Measurements from ENCODE around the gene UBAC1. TPM values are rescaled to one million over a fixed set of nuclear protein-coding genes. Genes with fewer than 3 reads are reported as not detected.

The UBAC1 gene
- total RNA-seq, 2 donors from 2014 or later = 47.9 to 48.4 TPM

- Histone ChIP-seq H3K36me3 (ENCODE audit: control insufficient read depth, insufficient read depth, low read length) (peaks cover 53% of the 10 kb centered on the region), H3K9ac (ENCODE audit: extremely low read depth, low read length, poor library complexity, severe bottlenecking) (no peak overlapping the region), H3K9me3 (ENCODE audit: control insufficient read depth, low read length) (peaks cover 12% of the 10 kb centered on the region), H3K4me1 (ENCODE audit: control insufficient read depth, insufficient read depth, low read length) (no peaks in the 10 kb centered on the region), H3K27ac (ENCODE audit: low read depth, low read length) (no peak overlapping the region), H3K4me3 (ENCODE audit: low read length) (no peak overlapping the region), H3K27me3 (ENCODE audit: control insufficient read depth, insufficient read depth, low read length, poor library complexity, severe bottlenecking) (no peaks in the 10 kb centered on the region)
- DNase-seq = no peak
- Mint-ChIP-seq H3K27me3 (ENCODE audit: insufficient read depth) (no peaks in the 10 kb centered on the region), H3K27ac (no peak overlapping the region), H3K4me1 (no peaks in the 10 kb centered on the region), H3K4me3 (no peak overlapping the region), H3K36me3 (ENCODE audit: low read depth) (peaks cover 72% of the 10 kb centered on the region), H3K9me3 (peaks cover 16% of the 10 kb centered on the region)
- 94 to 96% methylated on average over 13 of the region's 13 CpGs for WGBS, 2 experiments (ENCODE audit: insufficient coverage in 1 of 2, insufficient read length in 1 of 2)
- no peak for TF ChIP-seq CTCF (conservative IDR thresholded peaks at IDR 0.05)
Observed at GRCh38 chr9:135933114-135933513, 28.1 kb downstream of the UBAC1 start.

- H3K27ac Mint-ChIP-seq = no peak overlapping the region
- Histone ChIP-seq H3K4me3 (ENCODE audit: low read length) (no peak overlapping the region), H3K27me3 (ENCODE audit: control insufficient read depth, insufficient read depth, low read length, poor library complexity, severe bottlenecking) (no peaks in the 10 kb centered on the region), H3K9me3 (ENCODE audit: control insufficient read depth, low read length) (peaks cover 12% of the 10 kb centered on the region), H3K9ac (ENCODE audit: extremely low read depth, low read length, poor library complexity, severe bottlenecking) (no peak overlapping the region), H3K36me3 (ENCODE audit: control insufficient read depth, insufficient read depth, low read length) (peaks cover 49% of the 10 kb centered on the region), H3K27ac (ENCODE audit: low read depth, low read length) (no peak overlapping the region), H3K4me1 (ENCODE audit: control insufficient read depth, insufficient read depth, low read length) (no peaks in the 10 kb centered on the region)
- peaks cover 16% of the 10 kb centered on the region for H3K9me3 Mint-ChIP-seq
- WGBS, 2 experiments (ENCODE audit: insufficient coverage in 1 of 2, insufficient read length in 1 of 2) = 95% methylated on average over 8 to 18 of the region's 18 CpGs
- H3K27me3 Mint-ChIP-seq (ENCODE audit: insufficient read depth) = no peaks in the 10 kb centered on the region
- peaks cover 67% of the 10 kb centered on the region for H3K36me3 Mint-ChIP-seq (ENCODE audit: low read depth)
- H3K4me1 Mint-ChIP-seq = no peaks in the 10 kb centered on the region
- DNase-seq = no peak
- TF ChIP-seq CTCF (conservative IDR thresholded peaks at IDR 0.05) = no peak
- H3K4me3 Mint-ChIP-seq = no peak overlapping the region
Observed at GRCh38 chr9:135932656-135933055, 28.5 kb downstream of the UBAC1 start.

GRCh38 chr9:135931349-135931820, 29.8 kb downstream of the UBAC1 start:
- H3K27me3 Mint-ChIP-seq (ENCODE audit: insufficient read depth) = no peaks in the 10 kb centered on the region
- Histone ChIP-seq H3K36me3 (ENCODE audit: control insufficient read depth, insufficient read depth, low read length) (peaks cover 36% of the 10 kb centered on the region), H3K27me3 (ENCODE audit: control insufficient read depth, insufficient read depth, low read length, poor library complexity, severe bottlenecking) (no peaks in the 10 kb centered on the region), H3K4me1 (ENCODE audit: control insufficient read depth, insufficient read depth, low read length) (no peaks in the 10 kb centered on the region), H3K27ac (ENCODE audit: low read depth, low read length) (no peak overlapping the region), H3K4me3 (ENCODE audit: low read length) (no peak overlapping the region), H3K9ac (ENCODE audit: extremely low read depth, low read length, poor library complexity, severe bottlenecking) (no peak overlapping the region), H3K9me3 (ENCODE audit: control insufficient read depth, low read length) (peaks cover 5% of the 10 kb centered on the region)
- no peak overlapping the region for H3K4me3 Mint-ChIP-seq
- H3K36me3 Mint-ChIP-seq (ENCODE audit: low read depth) = peaks cover 55% of the 10 kb centered on the region
- H3K27ac Mint-ChIP-seq = no peak overlapping the region
- no peaks in the 10 kb centered on the region for H3K4me1 Mint-ChIP-seq
- DNase-seq = no peak
- peaks cover 9% of the 10 kb centered on the region for H3K9me3 Mint-ChIP-seq
- no peak for TF ChIP-seq CTCF (conservative IDR thresholded peaks at IDR 0.05)
- WGBS, 2 experiments (ENCODE audit: insufficient coverage in 1 of 2, insufficient read length in 1 of 2) = 90 to 91% methylated on average over 26 to 31 of the region's 31 CpGs

Data from endodermal cell (in vitro differentiated cells).